GM21528 (cell line): Measurements from ENCODE around the gene CCDC85C.

Experiments used
- ATAC-seq: cut with Tn5 transposase; IDR thresholded peaks from one replicate; pipeline ENCODE4 v1.9.1; 2021; ENCODE audit warnings: mild to moderate bottlenecking, moderate library complexity; ENCODE audit not compliant: unreplicated experiment, low FRiP score

Gene CCDC85C

DNA sequence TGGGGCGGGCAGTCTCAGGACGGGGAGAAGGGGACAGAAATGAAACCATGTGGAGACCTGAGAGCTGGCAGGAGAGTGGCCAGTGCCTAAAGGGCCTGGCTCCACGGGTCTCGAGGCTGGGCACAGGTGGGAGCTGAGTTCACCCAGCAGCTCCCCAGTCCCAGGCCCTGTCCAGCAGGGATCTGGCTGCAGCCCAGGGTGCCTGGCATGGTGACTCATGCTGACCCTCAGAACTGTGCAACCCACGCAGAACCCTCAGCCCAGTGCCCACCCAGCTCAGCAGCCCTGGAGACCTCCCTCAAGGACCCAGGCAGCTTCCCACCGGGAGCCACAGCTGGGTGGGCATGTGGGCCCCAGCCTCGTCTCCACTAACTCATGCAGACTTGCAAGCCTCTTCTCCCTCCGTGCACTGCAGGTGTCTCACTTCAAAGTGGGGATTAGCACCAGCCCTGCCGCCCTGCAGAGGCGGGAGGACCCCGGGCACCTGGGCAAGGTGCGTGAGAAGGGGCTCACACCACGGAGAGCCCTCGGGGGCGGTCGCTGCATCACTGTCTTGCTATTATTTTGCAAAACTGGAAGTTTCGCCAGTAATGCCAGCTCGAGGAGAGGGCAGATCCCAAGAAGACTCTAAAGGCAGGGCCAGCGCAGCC is 76.5 kb downstream of the CCDC85C start:
- ATAC-seq: no peak

DNA sequence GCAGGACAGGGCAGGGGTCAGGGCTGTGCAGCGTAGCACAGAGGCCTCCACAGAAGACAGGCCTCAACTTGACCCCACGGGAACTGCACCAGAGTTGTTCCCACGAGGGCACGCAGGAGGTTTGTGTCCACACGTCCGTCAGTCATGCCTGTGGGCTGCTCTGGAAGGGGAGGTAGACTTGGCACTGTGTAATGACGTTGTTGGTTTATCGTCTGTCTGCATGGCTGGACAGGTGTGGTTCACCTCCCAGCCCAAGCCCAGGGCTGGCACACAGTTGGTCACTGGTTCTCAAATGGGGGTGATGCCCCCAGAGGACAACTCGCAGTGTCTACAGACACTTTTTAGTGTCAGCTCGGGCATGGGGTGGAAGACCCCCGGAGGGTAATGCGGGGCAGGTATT is 77.0 kb downstream of the CCDC85C start:
- ATAC-seq: no peak

DNA sequence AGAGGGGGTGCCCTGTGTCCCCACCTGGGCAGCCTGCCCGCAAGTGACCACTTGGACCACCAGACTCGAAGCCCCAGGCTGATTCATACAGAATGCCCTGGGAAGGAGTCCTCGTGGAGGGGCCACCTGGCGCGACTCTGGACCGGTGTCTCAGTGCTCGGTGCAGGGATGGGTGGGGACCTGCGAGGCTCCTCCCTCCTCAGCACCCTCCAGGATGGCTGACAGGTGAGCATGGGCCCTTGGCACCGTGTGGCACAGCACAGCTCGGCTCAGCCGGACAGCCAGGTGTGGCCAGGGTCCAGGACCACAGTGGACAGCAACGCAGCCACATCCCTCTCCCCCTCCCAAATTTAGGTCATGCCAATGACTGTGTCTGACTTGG is 78.3 kb downstream of the CCDC85C start:
- no peak for ATAC-seq

DNA sequence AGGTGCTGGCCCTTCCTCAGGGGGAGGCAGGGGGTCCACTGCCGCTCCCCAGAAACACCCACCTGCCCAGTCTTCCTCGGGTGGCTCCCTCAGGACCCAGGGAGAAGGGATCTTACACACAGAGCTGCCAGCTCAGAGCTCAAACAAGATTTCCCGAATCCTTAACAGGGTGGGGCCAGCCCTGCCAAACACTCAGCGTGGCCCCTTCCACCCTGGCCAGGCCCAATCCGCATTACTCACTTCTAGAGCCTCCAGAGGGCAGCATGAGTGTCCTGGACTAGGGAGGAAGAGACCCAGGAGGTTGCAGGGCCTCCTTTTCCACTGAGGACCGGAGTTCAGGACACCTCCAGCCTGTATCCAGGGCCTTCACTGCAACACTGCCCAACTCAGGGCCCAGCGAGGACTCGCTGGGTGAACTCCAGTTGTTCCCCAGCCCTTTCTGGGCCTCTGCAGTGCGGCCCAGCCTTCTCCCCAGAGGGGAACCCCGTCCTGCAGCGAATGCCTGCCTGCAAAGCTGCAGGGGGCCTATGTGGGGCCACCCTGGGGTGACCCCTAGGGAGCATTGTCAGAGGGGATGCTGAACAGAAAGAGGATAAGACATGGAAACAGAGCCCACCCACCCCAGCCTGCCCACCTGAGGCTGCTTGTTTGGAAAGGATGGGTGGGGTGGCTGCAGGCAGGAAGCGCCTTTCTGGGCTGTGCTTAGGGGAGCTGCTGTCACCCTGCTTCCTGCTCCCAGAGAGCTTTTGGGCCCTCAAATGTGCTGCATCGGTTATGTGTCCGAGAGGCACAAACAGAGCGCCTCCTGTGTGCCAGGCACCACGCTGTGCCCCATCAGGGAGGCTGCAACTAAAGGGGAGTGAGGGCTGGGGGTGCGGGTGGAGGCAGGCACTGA is 79.0 kb downstream of the CCDC85C start:
- ATAC-seq: no peak

DNA sequence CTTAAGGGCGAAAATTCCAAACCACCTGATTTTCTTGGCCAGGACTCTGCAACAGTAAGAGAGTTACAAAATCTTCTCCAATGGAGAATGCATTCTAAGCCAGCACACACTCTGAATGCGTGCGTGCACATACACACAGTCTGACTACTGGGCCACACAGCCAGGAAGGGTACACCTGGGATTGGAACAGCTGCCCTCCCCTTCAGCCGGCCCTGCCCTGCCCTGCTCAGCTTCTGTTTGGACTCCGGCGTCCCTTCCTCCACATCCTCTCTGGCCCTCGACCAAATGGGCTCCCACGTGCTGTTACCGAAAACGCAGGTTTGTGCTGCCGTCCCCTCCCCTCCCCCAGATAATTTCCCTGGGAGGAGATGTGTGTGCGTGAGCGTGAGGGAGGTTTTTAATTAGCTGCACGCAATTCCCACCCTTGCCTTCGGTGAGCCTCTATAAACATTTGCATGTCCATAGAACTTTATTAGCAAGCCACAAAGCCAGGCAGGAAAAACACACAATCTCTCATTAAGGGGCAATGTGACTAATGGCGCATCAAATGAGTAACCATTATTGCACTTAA is 79.8 kb downstream of the CCDC85C start:
- ATAC-seq: no peak

DNA sequence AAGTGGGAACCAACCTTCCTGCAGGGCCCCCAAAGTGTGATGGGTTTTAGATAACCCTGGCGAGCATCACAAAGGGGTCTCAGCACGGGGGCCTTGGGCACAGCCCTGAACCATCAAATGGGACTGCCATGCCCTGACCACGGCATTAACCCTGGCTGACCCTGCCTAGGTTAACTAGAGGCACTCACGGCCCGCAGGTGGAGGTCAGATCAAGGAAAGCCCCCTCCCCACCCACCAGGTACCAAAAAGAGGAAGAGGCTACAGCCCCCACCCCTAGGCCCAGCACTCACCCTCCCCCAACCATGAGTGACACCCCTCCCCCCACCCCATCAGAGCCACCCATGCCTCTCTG is 80.3 kb downstream of the CCDC85C start:
- no peak for ATAC-seq

DNA sequence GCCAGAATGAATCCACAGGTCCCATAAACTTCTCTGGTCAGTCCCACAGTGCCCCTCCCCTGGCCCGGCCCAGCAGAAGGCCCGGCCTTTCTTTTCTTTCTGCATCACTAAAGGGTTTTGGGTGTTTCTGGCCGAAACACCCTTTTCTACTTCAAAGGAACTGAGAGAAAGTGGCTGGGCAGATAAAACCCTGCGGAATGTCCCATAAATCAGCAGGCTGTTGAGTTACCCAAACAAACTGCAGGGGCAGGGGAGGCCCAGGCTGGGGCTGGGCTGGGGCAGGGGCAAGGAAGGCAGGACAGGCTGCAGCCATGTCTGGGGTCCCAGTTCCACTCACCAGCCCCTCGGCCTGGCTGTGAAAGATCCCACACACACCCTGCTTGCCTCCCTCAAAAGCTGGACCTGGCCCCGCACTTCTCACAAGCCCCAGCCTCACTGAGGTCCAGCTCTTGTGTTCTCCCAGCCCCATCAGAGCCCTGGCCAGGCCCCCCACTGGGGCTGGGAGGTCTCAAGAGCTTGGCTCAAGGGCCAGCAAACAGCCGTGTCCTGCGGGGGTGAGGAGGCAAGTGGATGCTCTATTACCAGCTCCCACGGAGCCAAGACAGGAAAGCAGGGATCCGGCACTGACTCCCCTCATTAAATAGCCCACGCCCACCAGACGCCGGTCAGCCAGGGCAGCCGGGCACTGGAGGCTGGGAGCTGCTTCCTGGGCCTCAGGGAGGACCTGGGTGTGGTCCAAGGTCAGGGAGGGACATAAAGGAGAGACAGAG is 80.9 kb downstream of the CCDC85C start:
- ATAC-seq: no peak

DNA sequence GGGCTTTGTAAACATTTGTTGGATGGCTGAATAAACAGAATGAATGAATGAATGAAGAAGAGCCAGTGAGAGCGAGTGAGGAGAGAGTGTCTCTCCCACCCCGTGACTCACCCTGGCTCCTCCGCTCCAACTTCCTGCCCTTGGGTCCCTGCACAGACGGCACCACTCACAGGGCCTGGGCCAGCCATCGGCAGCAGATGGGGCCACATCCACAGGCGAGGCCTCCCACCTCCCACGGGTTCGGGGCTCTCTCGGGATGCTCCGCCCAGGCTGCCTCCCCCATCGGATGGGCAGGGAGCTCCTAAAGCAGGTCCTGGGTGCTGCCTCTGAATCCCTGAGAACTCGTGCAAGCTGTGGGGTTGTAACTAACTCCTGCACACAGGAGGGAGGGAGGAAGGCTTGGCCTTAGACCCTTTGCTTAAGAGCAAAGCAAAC is 81.5 kb downstream of the CCDC85C start:
- no peak for ATAC-seq

DNA sequence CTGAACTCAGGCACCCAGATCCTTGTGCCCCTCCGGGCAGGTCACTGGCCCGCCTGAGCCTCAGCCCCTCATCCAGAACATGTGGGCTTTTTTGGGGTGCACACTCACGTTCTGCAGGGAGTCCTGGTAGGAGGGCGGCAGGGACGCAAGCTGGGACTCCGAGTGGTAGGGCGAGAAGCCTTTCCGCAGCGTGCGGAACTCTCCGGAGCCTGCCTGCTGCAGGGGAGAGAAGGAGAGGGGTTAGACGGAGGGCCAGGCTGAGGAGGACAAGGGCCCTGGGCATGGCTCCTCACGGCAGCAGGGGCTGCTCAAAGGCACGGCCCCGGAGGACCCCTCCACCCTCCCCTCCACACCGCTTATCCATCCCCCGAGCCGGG is 82.0 kb downstream of the CCDC85C start:
- ATAC-seq: no peak

DNA sequence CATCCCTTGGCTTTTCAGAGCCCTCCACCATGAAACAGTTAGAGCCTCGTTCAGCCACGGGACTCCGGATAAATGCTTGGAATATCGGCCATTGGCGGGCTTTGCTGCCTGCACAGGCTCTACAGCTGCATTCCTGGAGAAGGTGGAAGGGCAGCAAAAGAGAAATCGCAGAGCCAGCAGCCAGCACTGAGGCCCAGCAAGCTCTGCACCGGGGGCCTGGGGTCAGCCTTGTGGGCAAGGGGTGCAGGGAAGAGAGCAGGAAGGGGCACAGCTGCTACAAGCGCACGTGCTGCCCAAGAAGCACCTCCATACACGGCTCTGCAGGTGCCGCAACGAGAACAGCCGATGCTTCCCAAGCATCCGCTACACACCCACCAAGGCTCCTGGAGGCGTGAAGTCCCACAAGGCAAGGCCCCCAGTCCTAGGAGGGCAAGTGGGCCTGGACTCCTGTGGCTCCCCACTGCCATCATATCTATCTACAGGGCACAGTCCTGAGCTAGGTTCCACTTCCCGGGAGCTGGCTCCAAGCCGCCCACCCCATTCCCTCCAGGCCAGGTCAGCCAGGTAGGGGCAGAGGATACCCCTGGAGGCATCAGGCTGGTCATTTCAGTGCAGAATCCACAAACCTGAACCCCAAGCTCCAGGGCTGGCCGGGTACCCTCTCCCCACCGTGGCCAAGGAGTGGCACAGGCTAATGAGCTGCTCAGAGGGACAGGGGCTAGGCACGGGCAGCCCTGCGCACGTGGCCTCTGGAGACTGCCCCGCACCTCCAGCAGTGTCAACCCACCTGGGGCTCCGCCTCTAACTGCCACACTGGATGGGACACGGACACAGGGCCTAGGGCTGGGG is 82.6 kb downstream of the CCDC85C start:
- ATAC-seq: no peak

DNA sequence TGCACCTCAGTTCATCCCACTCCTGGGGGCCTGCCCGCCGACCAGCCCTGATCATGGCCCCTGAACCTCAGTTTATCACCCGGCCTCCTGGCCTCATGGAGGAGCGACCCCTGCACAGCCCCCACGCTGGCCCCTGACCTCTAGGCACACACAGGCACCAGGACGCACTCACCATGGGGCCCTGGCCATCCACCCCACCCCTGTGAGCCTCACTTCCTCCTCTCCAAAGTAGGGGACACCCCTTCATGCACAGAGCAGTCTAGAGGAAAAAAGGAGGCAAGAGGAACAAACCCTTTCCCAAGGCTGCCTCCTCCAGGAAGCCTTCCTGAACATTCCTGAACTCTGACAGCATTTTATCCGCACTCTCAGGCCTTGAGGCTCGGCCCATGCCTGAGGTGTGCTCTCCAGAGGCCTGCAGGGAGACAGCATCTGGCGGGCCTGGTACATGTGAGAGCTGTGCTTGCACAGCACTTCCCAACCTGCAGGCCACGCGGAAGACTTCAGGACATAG is 83.4 kb downstream of the CCDC85C start:
- no peak for ATAC-seq

DNA sequence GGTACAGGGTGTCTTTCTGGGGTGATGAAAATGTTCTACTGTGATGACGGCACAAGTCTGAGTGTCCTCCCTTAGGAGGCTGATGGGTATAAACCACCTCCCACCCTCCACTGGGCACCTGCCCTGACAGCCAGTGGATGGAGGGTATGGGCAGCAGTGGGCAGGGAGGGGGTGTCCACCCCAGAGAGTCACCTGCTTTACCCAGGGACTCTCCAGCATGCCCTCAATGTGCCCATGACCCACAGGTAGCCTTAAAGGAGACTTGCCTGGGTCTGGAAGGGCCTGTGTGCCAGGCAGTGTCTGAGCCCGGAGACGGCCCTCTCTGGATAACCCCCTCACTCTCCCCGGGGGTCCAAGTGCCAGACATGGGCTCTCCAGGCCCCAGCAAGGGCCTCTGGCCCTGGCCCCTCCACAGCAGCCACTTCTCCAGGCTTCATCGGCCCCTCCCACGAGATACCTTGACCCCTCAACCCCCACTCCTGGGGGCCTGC is 84.0 kb downstream of the CCDC85C start:
- ATAC-seq: no peak

DNA sequence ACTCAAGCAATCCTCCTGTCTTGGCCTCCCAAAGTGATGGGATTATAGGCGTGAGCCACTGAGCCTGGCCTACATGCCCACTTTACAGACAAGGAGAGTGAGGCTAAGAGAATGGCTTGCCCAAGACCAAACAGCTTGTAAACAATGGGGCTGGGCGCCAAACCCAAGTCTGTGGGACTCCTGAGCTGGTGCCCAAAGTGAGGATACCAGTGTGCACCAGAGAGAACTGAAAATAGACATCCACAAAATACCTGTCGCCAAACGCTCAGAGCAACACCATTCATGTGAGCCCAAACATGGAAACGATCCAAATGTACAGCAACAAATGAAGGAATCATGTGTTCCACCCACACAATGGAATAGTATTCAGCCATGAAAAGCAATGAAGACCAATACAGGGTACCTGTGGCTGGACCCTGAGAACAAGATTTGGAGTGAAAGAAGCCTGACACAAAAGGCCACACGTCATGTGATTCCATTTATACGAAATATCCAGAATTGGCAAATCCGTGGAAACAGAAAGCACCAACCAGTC is 84.6 kb downstream of the CCDC85C start:
- no peak for ATAC-seq

DNA sequence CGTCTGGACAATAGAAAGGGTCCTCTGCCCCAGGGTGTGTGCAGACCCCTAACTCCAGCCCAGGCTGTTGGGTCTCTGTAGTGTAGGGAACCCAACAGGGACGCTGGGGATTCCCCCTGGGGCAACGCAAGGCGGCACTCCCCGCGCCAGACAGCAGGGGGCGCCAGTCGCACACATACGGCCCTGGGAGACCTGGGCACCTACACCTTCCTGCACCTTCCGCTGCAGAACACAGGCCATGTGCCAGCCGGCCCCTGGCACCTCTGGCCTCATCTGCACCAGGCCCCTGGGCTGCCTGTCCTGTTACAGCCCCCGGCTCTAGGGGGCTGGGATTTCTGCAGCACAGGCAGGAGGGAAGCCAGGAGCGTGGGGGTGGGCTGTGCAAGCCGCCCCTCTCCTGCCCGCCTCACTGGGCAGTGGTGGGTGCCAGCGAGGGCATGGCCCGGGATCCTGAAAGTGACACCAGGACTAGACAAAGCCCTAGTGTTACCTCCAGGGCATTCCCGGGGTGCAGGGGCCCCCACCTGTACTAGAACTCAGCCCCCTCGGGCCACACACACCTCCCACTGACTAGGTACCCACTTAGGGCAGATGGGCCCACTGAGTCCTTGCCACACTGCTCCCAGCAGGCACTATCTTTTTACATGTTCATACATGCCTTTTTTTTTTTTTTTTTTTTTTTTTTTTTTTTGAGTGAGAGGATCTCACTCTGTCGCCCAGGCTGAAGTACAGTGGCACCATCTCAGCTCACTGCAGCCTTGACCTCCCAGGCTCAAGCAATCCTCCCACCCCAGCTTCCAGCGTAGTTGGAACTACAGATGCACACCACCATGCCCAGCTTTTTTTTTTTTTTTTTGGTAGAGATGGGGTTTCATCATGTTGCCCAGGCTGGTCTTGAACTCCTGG is 85.3 kb downstream of the CCDC85C start:
- ATAC-seq: peak; percentile 71

DNA sequence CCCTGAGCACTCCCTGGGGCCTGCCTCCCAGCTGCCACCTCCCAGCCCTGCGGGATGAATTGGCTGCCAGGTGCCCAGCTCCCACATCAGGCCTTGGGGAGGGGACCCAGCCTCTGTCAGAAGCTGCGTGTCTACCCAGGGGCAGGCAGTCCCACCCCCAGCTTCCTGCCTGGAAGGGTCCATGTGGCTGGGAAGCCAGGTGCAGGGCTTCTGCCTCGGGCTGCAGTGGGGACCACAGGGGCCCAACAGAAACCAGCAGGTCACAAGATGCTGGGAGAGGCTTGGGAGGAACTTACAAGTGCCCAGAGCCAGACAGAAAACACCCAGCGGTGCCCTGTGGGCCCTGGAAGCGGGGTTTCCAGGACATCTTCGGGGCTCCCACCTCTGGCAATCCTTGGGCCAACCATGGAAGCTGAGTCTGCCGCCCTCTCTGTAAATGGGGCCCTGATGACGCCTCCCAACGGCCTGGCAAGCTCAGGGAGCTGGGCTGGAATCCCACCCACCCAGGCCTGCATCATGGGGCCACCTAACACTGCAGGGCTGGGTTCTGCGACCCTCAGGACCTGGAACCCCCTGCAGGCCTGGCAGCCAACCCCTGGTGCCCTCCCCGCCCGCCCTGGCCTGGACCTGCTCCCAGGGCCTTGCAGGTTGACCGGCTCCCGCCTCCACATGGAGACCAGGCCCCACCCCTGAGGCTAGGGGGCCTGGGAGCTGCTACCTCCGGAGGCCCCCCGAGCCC is 86.2 kb downstream of the CCDC85C start:
- peak; percentile 15 for ATAC-seq

DNA sequence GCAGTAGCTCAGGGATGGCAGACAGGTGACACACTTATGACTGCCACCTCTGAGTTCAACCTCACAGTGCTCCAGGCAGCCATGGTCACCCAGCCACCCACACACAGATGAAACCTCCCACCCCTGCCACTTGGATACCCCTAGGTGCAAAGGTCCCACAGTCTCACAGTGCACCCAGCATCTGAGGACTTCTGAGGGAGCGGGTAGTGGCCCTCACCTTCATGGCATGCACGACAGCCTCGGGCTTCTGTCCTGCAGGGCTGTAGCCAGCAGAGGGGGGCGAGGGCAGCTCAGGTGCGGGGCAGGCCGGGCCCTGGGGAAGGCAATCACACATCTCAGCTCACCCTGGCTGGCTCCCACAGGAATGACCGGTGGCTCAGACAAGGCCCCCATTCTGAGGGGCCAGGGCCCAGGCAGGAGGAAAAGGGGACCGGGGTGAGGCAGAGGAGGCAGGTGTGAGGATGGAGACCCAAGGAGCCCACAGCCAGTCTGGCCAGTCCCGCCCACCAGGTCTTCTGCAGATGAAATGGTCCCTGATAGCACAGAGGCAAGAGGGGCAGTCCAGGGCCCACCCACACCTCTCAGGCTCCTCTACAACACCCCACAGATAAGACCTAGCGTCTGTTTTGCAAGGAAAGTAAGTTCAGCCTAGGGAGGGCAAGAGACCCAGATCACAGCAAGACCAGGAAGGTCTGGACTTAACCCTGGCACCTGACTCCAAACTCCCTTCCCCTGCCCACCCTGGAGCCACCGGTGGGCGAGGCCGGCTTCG is 87.0 kb downstream of the CCDC85C start:
- no peak for ATAC-seq
